Sigmoid colon (tissue), 4 donors: ENCODE measurements around the gene MYL6B.

Experiments
- CTCF ChIP-seq, 4 experiments: fragments of 450-650 bp in 3 of 4; fragments of 200-600 bp in 1 of 4; IDR thresholded peaks; one replicate each; pipeline ENCODE4 v1.5.1; 2016 to 2019; ENCODE audit warnings: antibody characterized with exemption in 4 of 4, mild to moderate bottlenecking in 3 of 4, moderate library complexity in 2 of 4
- EP300 ChIP-seq, 4 donors: sonication (generic); formaldehyde crosslinking; IDR thresholded peaks; one replicate each; pipeline ENCODE4 v1.6.1; 2017; ENCODE audit warnings: antibody characterized with exemption in 4 of 4
- POLR2A ChIP-seq, 2 donors: fragments of 450-650 bp; IDR thresholded peaks; one replicate each; pipeline ENCODE4 v1.6.1; 2016; ENCODE audit warnings: antibody characterized with exemption in 2 of 2, mild to moderate bottlenecking in 2 of 2, moderate library complexity in 2 of 2

DNA sequence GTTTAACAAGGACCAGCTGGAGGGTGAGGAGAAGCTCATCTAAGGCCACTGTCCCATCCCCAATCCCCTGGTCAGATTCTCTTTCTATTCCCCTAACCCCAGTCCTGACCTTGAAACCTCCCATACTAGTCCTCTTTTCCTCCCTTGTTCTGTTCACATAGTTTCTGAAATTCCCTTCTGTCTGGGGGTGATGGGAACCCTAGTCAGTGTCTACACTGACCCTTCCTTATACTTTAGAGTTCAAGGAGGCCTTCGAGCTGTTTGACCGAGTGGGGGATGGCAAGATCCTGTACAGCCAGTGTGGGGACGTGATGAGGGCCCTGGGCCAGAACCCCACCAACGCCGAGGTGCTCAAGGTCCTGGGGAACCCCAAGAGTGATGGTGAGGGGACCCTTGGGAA is 2.4 kb downstream of the MYL6B start:
- TF ChIP-seq CTCF (IDR thresholded peaks at IDR 0.05) (no peak), POLR2A (IDR thresholded peaks at IDR 0.05) (no peak), EP300 (IDR thresholded peaks at IDR 0.05) (no peak)
